HEK293T (cell line): Measurements from ENCODE around the gene FLCN.

ENCODE experiments used
- BHLHE40 ChIP-seq: fragments of 450-650 bp; IDR thresholded peaks from 2 replicates; pipeline ENCODE4 v1.6.1; 2016; ENCODE audit warnings: mild to moderate bottlenecking, moderate library complexity, borderline replicate concordance
- ELF4 ChIP-seq: fragments of 450-650 bp; IDR thresholded peaks from 2 replicates; pipeline ENCODE4 v1.6.1; 2017; ENCODE audit warnings: antibody characterized with exemption
- FOXA1 ChIP-seq: fragments of 450-650 bp; IDR thresholded peaks from 2 replicates; pipeline ENCODE4 v1.6.1; 2016; ENCODE audit warnings: mild to moderate bottlenecking
- FOXM1 ChIP-seq: fragments of 450-650 bp; IDR thresholded peaks from 2 replicates; pipeline ENCODE4 v1.6.1; 2017; ENCODE audit warnings: mild to moderate bottlenecking, borderline replicate concordance
- NFRKB ChIP-seq: fragments of 450-650 bp; IDR thresholded peaks from 2 replicates; pipeline ENCODE4 v1.6.1; 2016; ENCODE audit warnings: mild to moderate bottlenecking, moderate library complexity

- no peak for TF ChIP-seq ELF4
- TF ChIP-seq FOXM1 = no peak
- TF ChIP-seq BHLHE40 = no peak
- no peak for TF ChIP-seq NFRKB
- TF ChIP-seq FOXA1 = no peak
Measured at GRCh38 chr17:17279316-17279715, 42.3 kb upstream of the FLCN start.
